ENCODE results near the gene HLA-DMB. TPM values are rescaled to one million over a fixed set of nuclear protein-coding genes. Genes with fewer than 3 reads are reported as not detected.

The HLA-DMB gene
- polyA plus RNA-seq, 1 of the 3 experiments (the other 2 are of a cell fraction): not detected

DNA sequence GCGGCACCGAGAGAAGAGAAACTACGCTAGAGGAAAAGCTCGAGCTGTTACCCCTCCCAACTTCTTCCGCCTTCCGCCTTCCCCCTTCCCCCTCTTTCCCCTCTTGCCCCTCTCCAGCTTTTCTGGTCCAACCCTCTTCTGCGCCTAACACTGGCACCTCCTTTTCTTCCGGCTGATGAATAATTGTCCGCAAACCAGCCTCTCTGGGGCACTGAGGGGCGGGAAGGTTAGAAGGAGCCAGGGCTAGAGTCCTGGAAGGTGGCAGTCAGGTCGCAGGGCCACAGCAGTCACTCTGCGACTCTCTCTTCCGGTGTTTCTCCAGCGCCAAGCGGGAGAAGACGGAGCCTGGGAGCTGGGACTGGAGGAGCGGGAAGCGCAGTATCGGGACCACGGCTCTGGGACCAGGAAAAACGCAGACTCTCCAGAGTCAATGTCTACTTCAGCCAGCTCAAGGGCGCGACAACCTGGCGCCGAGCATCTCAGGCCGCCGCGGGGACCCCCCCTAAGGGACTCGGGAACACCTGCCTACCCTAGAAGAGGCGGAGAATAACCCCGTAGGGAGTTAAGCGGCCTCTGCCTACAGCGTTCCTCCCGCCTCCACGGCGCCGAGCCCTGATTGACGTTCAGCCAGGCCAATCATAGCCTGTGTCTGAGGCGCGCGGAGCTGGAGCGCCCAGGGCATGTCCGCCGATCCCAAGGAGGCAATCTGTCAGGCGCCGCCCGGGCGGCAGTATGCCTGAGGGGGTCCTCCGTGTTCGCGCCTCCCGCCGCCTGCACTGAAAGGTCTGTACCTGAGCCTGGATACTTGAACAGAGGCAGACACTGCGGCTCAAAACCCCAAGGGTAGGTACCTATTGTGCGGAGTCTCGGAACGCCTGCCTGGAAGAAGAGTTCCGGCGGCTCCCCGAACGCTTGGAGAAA is 46.5 kb downstream of the HLA-DMB start:
- H4K20me1 ChIP-seq (ENCODE audit: insufficient read depth): no peaks in the 10 kb centered on the region
- peak overlapping the region; percentile 69 for H3K9ac ChIP-seq
- peak; percentile 98 for DNase-seq
- H3K4me2 ChIP-seq: peak overlapping the region; percentile 90
- no peaks in the 10 kb centered on the region for H3K36me3 ChIP-seq (replicated peaks in 1 of 2; ENCODE audit: control insufficient read depth in 1 of 2, insufficient read depth in 2 of 2, low read length in 1 of 2)
- H3K9me2 ChIP-seq: no peaks in the 10 kb centered on the region
- H3K79me2 ChIP-seq (ENCODE audit: insufficient read depth): peaks cover 18% of the 10 kb centered on the region; the same call in 1 of the 2 replicates
- peak overlapping the region; percentile 73 to 90 for H3K4me3 ChIP-seq (ENCODE audit: low read depth in 2 of 2, low read length in 1 of 2)
- ChIA-PET POLR2A (interaction anchor here (0.7 to 1.9 kb wide), 6 partner anchors 10 to 354 kb away, joined by 3 to 50 read pairs (median 3); partner anchors contain the start of gene TAP2), CTCF (interaction anchor here (0.9 to 5.7 kb wide), 15 partner anchors 8 to 354 kb away, joined by 3 to 35 read pairs (median 4); partner anchors contain the start of genes BRD2, HLA-DMA and TAP2)
- no peaks in the 10 kb centered on the region for H3K9me3 ChIP-seq
- 1% methylated on average over 40 of the region's 61 CpGs for WGBS (ENCODE audit: low lambda C conversion rate)
- peaks cover 8% of the 10 kb centered on the region for H3F3A ChIP-seq (replicated peaks; ENCODE audit: insufficient read depth)
- peak overlapping the region; percentile 95 for H2AFZ ChIP-seq (ENCODE audit: low read depth)
- H3K27ac ChIP-seq (ENCODE audit: low read depth in 2 of 2, low read length in 1 of 2): peak overlapping the region; percentile 73 to 92
- peaks cover 0 to 8% of the 10 kb centered on the region in 2 experiments; a peak in 2 of 4 replicates for H3K4me1 ChIP-seq (ENCODE audit: control insufficient read depth in 1 of 2, insufficient read depth in 2 of 2, low read depth in 1 of 2, low read length in 1 of 2)
- no peaks in the 10 kb centered on the region for H3K27me3 ChIP-seq (ENCODE audit: insufficient read depth)
- TF ChIP-seq, protein P1, sequence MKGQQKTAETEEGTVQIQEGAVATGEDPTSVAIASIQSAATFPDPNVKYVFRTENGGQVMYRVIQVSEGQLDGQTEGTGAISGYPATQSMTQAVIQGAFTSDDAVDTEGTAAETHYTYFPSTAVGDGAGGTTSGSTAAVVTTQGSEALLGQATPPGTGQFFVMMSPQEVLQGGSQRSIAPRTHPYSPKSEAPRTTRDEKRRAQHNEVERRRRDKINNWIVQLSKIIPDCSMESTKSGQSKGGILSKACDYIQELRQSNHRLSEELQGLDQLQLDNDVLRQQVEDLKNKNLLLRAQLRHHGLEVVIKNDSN (IDR thresholded peaks at IDR 0.05; ENCODE audit: borderline replicate concordance, low read depth): no peak
- TF ChIP-seq CHD2 (IDR thresholded peaks at IDR 0.05; ENCODE audit: low read length, partially characterized antibody) (no peak), ELF1 (IDR thresholded peaks at IDR 0.05) (peak; percentile 54; the same call in 1 of the 2 replicates), RFX5 (IDR thresholded peaks at IDR 0.05; ENCODE audit: low read length) (0 out of 2 replicates have a peak, but pooled peaks have one; percentile 46), NRF1 (IDR thresholded peaks at IDR 0.05; ENCODE audit: low read depth, low read length) (no peak), EP300 (IDR thresholded peaks at IDR 0.05; ENCODE audit: borderline replicate concordance in 1 of 2, low read depth in 1 of 2, low read length in 1 of 2) (no peak), RAD21 (IDR thresholded peaks at IDR 0.05; ENCODE audit: low read length) (no peak), MXI1 (IDR thresholded peaks at IDR 0.05; ENCODE audit: low read depth, low read length) (0 out of 2 replicates have a peak, but pooled peaks have one; percentile 32), FOSL2 (IDR thresholded peaks at IDR 0.05; ENCODE audit: borderline replicate concordance, low read depth) (no peak), GABPA (IDR thresholded peaks at IDR 0.05; ENCODE audit: low read depth) (peak; percentile 53), TEAD4 (IDR thresholded peaks at IDR 0.05; ENCODE audit: borderline replicate concordance, insufficient read depth) (0 out of 2 replicates have a peak, but pooled peaks have one; percentile 9), RXRA (IDR thresholded peaks at IDR 0.05; ENCODE audit: borderline replicate concordance, low read depth) (no peak), SIN3A (IDR thresholded peaks at IDR 0.05; ENCODE audit: borderline replicate concordance, low read depth, low read length) (no peak), RCOR1 (IDR thresholded peaks at IDR 0.05; ENCODE audit: low read length) (no peak), SMC3 (IDR thresholded peaks at IDR 0.05; ENCODE audit: low read depth, low read length) (no peak)
- TF ChIP-seq, protein P2, sequence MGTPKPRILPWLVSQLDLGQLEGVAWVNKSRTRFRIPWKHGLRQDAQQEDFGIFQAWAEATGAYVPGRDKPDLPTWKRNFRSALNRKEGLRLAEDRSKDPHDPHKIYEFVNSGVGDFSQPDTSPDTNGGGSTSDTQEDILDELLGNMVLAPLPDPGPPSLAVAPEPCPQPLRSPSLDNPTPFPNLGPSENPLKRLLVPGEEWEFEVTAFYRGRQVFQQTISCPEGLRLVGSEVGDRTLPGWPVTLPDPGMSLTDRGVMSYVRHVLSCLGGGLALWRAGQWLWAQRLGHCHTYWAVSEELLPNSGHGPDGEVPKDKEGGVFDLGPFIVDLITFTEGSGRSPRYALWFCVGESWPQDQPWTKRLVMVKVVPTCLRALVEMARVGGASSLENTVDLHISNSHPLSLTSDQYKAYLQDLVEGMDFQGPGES (IDR thresholded peaks at IDR 0.05; ENCODE audit: low read depth, low read length): peak; percentile 51
- TF ChIP-seq, protein P3, sequence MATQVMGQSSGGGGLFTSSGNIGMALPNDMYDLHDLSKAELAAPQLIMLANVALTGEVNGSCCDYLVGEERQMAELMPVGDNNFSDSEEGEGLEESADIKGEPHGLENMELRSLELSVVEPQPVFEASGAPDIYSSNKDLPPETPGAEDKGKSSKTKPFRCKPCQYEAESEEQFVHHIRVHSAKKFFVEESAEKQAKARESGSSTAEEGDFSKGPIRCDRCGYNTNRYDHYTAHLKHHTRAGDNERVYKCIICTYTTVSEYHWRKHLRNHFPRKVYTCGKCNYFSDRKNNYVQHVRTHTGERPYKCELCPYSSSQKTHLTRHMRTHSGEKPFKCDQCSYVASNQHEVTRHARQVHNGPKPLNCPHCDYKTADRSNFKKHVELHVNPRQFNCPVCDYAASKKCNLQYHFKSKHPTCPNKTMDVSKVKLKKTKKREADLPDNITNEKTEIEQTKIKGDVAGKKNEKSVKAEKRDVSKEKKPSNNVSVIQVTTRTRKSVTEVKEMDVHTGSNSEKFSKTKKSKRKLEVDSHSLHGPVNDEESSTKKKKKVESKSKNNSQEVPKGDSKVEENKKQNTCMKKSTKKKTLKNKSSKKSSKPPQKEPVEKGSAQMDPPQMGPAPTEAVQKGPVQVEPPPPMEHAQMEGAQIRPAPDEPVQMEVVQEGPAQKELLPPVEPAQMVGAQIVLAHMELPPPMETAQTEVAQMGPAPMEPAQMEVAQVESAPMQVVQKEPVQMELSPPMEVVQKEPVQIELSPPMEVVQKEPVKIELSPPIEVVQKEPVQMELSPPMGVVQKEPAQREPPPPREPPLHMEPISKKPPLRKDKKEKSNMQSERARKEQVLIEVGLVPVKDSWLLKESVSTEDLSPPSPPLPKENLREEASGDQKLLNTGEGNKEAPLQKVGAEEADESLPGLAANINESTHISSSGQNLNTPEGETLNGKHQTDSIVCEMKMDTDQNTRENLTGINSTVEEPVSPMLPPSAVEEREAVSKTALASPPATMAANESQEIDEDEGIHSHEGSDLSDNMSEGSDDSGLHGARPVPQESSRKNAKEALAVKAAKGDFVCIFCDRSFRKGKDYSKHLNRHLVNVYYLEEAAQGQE (IDR thresholded peaks at IDR 0.05; ENCODE audit: low read depth, low read length): no peak
- TF ChIP-seq, protein P4, sequence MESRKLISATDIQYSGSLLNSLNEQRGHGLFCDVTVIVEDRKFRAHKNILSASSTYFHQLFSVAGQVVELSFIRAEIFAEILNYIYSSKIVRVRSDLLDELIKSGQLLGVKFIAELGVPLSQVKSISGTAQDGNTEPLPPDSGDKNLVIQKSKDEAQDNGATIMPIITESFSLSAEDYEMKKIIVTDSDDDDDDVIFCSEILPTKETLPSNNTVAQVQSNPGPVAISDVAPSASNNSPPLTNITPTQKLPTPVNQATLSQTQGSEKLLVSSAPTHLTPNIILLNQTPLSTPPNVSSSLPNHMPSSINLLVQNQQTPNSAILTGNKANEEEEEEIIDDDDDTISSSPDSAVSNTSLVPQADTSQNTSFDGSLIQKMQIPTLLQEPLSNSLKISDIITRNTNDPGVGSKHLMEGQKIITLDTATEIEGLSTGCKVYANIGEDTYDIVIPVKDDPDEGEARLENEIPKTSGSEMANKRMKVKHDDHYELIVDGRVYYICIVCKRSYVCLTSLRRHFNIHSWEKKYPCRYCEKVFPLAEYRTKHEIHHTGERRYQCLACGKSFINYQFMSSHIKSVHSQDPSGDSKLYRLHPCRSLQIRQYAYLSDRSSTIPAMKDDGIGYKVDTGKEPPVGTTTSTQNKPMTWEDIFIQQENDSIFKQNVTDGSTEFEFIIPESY (IDR thresholded peaks at IDR 0.05; ENCODE audit: borderline replicate concordance, low read depth): no peak
- TF ChIP-seq, protein P5, sequence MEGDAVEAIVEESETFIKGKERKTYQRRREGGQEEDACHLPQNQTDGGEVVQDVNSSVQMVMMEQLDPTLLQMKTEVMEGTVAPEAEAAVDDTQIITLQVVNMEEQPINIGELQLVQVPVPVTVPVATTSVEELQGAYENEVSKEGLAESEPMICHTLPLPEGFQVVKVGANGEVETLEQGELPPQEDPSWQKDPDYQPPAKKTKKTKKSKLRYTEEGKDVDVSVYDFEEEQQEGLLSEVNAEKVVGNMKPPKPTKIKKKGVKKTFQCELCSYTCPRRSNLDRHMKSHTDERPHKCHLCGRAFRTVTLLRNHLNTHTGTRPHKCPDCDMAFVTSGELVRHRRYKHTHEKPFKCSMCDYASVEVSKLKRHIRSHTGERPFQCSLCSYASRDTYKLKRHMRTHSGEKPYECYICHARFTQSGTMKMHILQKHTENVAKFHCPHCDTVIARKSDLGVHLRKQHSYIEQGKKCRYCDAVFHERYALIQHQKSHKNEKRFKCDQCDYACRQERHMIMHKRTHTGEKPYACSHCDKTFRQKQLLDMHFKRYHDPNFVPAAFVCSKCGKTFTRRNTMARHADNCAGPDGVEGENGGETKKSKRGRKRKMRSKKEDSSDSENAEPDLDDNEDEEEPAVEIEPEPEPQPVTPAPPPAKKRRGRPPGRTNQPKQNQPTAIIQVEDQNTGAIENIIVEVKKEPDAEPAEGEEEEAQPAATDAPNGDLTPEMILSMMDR (IDR thresholded peaks at IDR 0.05): peak; percentile 35
- TF ChIP-seq, protein P6, sequence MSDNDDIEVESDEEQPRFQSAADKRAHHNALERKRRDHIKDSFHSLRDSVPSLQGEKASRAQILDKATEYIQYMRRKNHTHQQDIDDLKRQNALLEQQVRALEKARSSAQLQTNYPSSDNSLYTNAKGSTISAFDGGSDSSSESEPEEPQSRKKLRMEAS (IDR thresholded peaks at IDR 0.05; ENCODE audit: low read depth): peak; percentile 23; the same call in 1 of the 2 replicates

All from SK-N-SH (cell line).